ENCODE measurements around the gene ZNF254.
A peak's percentile ranks its signal among the peaks of the same experiment; 100 is the strongest.
"Not testable (repeated sequence)": the region's sequence is repeated elsewhere in the genome, so short reads cannot be mapped to it uniquely, and the experiment has no call there.

ZNF254 gene

DNA sequence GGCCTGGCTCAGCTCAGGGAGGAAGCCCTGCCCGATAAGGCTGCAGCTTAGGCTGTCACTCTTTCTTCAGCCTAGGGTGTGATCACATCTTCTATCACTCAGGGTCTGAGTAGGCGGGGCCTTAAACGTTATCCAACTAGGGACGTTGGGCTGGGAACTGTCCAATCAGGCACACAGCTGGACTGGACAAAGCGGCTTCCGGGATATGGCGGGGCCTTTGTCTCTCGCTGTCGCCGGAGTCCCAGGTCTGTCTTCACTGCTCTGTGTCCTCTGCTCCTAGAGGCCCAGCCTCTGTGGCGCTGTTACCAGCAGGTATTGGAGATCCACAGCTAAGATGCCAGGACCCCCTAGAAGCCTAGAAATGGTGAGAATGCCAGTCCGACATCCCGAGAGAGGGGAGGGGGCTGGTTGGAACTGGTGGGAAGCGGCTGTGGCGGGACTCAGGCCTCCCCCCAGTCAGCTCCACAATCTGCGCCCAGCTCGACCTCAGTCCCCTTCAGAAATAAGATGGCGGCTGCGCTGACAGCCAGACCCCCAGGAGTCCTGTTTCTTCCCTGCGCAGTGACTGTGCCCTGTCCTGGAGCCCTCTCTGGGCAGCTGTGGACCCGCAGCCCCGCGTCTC lies at the start of gene ZNF254:
Gene ZNF254, plus strand, starts transcription at position 214 of the 622 bp plus-strand sequence. Its CDS starts 121 bp downstream, at position 335.
- DNase-seq, result peak; percentile 85 to 90

DNA sequence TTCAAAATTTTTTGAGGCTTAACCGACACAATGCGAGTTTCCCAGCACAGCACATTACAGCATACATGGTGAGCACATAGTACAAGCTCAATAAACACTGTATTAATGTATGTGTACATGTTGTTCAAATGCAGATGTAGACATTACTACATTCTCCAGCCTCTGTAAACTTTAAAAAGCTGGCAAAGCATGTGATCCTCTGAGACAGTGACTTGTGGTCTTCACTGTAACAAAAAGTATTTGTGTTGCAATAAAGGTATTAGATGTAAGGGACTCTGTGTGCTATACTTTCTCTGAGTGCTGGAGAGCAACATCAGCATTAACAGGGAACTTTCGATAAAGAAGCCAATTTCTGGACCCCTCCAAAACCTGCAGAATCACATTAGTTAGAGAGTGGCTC lies 46.4 kb upstream of the ZNF254 start:
- no peak for DNase-seq

DNA sequence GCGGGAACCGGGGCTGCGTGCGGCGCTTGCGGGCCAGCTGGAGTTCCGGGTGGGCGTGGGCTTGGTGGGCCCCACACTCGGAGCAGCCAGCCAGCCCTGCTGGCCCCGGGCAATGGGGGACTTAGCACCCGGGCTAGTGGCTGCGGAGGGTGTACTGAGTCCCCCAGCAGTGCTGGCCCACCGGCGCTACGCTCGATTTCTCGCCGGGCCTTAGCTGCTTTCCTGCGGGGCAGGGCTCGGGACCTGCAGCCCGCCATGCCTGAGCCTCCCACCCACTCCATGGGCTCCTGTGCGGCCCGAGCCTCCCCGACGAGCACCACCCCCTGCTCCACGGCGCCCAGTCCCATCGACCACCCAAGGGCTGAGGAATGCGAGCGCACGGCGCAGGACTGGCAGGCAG lies 45.7 kb upstream of the ZNF254 start:
- not testable (repeated sequence) for DNase-seq

DNA sequence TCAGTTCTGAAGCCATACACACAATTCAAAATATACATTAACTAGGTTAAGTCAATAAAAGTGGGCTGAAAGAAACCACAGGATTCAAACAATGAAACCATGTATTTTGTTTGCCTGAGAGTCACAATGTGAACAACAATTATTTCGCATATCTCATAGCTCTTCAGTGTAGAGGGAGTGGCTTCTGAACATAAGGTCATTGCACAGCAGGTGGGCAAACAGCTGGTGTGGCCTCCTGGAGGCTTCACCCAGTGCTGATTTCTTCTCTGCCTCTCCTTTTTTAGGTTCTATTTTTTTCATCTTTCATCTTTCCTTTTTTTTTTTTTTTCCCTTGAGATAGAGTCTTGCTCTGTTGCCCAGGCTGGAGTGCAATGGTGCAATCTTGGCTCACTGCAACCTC lies 40.4 kb upstream of the ZNF254 start:
- no peak for DNase-seq

- no peak for DNase-seq
These were observed 38.7 kb upstream of the ZNF254 start for GRCh38 chr19:24048261-24048660.

DNA sequence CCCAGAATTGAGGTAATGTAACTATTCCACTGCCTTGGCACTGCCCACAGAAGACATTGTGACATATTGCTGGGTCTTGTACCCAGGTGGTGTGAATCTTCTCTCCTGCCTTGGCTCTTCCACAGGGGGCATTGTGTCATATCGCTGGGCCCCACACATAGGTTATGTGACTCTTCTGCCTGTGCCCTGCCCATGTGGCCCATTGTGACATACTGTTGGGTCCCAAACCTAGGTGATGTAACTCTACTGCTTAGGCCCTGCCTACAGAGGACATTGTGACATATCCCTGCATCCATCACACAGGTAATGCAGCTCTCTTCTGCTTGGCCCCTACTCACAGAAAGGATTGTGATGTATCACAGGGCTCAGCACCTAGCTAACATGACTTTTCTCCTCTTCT lies 37.5 kb upstream of the ZNF254 start:
- DNase-seq, result no peak

DNA sequence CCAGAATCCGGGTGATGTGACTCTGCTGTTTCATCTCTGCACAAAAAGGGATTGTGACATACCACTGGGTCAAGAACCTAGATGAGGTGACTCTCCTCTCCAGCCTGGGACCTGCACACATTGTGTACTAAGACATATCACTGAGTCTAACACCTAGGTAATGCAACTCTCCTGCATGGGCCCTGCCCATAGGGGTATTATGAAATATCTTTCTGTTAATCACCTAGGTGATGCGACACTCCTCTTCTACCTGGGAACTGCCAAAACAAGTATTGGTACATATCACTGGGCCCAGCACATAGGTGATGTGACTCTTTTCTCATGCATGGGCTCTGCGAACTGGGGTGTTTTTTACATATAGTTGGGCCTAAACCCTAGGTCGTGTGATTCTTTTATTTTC lies 35.5 kb upstream of the ZNF254 start:
- no peak for DNase-seq

GRCh38 chr19:24052811-24053210 lies 34.2 kb upstream of the ZNF254 start:
- no peak for DNase-seq

DNA sequence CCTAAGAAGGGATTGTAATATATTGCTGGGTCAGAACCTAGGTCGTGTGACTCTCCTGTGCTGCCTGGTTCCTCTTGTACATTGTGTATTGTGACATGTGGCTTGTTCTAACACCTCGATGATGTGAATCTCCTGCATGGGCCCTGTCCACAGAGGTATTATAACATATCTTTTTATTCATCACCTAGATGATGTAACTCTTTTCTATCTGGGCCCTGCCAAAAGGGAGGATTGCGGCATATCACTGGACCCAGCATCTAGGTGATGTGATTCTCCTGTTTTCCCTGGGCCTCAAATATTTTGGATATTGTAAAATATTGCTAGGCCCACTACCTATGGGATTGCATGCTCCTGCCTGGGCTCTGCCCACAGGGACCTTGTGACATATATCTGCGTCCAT lies 33.4 kb upstream of the ZNF254 start:
- DNase-seq, result no peak

- no peak for DNase-seq
These were observed 32.7 kb upstream of the ZNF254 start for GRCh38 chr19:24054044-24054935.

- DNase-seq, result no peak
These were observed 31.4 kb upstream of the ZNF254 start for GRCh38 chr19:24055548-24055947.

- DNase-seq, result no peak
These were observed 29.8 kb upstream of the ZNF254 start for GRCh38 chr19:24057144-24057543.

DNA sequence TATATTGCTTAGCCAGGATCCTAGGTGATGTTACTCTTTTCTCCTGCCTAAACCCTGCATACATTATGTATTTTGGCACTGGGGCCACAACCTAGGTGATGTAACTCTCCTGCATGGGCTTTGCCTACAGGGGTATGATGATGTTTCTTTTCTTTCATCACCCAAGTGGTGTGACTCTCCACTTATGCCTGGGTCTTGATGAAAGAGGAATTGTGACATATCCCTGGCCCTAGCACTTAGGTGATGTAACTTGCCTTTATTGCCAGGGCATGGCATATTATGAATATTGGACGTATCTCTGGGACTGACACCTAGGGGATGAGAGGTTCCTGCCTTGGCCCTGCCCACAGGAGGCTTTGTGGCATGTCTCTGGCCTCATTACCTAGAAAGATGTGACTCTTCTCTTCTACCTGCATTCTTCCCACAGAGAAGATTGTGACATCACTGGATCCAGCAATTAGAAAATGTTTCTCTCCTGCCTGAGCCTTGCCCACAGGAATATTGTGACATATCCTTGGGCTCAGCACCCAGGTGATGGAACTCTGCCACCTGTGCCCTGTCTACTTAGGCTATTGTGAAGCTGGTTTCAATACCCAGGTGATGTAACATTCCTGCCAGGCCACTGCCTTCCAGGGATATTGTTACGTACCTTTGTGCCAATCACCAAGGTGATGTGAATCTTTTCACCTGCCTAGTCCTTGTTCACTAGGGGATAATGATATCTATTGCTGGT lies 27.3 kb upstream of the ZNF254 start:
- DNase-seq, result no peak

DNA sequence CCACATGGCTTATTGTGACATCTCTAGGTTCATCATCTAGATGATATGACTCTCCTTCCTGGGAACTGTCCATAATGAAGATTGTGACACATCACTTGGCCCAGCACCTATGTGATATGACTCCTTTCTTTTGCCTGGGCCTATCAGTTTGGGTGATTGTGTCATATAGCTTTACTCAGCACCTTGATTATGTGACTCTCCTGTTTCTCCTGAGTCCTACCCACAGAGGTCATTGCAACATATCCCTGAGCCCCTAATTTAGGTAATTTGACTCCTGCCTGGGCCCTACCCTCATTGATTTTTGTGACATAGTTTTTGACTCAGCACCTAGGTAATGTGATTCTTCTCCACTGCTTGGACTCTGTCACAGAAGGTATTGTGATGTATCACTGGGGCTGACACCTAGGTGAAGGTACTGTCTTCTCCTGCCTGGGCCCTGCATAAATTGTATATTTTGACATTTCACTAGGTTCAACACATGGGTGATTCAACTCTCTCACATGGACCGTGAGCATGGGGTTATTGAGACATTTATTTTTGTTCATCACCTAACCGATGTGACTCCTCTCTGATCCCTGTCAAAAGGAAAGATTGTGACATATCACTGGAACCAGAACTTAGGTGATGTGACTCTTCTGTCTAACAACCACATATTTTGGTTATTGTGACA lies 26.2 kb upstream of the ZNF254 start:
- no peak for DNase-seq

- no peak for DNase-seq
These were observed 24.8 kb upstream of the ZNF254 start for GRCh38 chr19:24062190-24062589.

- DNase-seq, result no peak
These were observed 23.7 kb upstream of the ZNF254 start for GRCh38 chr19:24063295-24063694.

DNA sequence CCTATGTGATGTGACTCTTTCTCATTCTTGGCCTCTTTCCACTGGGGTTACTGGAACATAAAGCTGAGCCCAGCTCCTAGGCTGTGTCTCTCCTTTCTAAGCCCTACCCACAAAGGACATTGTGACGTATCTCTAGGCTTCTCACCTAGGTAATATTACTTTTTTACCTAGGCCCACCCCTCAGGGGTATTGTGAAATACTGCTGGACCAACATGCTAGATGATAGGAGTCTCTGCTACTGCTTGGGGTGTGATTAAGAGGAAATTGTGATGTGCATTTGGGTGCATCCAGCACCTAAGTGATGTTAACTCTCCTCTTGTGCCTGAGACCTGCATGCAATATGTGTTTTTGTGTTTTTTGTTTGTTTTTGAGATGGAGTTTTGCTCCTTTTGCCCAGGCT lies 22.8 kb upstream of the ZNF254 start:
- no peak for DNase-seq

DNA sequence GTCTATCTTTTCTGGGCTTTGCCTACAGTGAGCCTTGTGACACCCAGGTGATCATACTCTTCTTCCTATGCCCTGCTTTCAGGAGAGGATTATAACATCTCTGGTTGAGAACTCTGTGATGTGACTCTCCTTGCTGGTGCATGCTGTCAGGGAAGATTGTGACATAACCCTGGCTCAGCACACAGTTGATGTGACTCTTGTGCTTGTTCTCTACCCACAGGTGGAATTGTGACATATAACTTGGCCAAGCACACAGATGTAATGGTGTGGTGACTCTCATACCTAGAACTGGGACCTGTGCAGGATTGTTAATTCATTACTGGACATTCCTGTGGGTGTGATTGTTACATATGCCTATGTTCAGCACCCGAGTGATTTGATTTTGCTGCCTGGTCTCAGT lies 21.7 kb upstream of the ZNF254 start:
- no peak for DNase-seq

DNA sequence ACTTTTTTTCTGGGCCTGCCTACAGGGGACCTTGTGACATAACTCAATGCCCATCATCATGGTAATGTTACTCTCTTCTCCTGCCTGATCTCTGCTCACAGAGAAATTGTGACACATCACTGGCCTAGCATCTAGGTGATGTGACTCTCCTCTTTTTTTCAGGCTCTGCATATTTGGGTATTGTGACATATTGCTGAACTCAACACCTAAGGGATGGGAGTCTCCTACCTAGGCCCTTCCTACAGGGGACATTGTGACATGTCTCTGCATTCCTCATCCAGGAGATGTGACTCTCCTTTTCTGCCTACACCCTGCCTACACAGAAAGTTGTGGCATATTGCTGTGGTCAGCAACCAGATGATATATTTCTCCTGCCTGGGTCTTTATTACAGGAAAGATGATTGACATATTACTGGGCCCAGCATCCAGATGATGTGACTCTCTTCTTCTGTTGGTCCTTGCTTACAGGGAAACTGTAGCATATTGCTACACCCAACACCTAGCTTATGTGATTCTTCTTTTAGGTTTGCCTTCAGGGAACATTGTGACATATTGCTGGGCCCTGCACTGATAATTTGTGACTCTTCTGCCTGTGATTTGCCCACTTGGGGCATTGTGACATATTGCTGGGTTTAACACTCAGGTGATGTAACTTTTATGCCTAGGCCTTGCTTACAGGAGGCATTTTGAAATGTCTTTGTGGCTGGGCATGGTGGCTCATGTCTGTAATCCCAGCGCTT lies 21.0 kb upstream of the ZNF254 start:
- DNase-seq, result no peak

DNA sequence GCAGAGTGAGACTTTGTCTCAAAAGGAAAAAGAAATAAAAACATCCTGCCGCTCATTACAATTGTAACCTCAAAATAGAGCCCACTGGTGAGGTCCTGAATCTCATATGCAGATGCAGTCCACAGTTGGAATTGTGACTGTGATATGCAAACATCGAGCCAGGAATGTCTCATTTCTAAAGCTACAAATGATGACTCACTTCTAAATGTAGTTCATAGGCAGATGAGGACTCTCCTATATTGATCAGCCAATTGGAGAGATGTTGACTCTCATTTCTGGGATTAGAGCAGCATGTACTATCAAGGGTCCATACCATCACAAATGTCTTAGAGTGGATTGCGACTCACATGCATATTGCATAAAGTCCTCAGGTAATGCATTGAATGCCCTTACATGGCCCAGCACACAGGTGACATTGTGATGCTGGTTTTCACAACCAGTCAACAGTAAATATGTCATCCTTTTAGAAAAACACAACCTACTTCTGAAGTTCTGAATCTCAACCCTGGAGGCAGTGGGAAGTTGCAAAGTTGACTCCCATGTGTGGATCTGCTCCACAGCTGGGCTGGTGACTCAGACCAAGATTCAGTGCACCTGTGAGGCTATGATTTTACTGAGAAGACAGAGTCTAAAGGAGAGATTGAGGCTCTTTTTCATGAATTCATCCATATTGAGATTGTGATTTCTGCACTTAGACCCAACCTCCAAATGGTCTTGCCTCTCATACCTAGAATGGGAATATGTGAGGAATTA lies 16.9 kb upstream of the ZNF254 start:
- no peak for DNase-seq

DNA sequence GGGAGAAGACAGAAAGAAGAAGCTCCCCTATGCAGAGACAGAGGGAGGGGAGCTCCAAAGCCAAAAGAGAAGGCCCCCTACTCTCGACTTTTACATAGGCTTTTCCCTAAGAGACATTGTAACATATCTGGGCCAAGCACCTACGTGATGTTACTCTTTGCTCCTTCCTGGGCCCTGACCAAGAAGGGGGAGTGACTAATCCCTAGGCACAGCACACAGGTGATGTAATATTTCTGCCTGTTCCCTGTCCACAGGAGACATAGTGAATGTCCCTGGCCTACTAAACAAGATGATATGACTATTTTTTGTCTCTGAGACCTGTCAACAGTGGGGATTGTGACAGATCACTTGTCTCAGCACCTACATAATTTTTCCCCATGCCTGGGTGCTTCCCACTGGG lies 15.9 kb upstream of the ZNF254 start:
- no peak for DNase-seq

GRCh38 chr19:24072720-24073119 lies 14.3 kb upstream of the ZNF254 start:
- no peak for DNase-seq
